HS-5 (cell line): ENCODE data around the gene CDK4.
"Not testable (repeated sequence)": the region's sequence is repeated elsewhere in the genome, so short reads cannot be mapped to it uniquely, and the experiment has no call there.

Experiments
- DNase-seq: peaks from one replicate; pipeline ENCODE4 v3.0.0-alpha.2; 2012; ENCODE audit warnings: low read depth

The CDK4 gene

GRCh38 chr12:57751788-57752667, at the start of gene CDK4:
CDK4 (minus strand) TSS chr12:57752310; CDS start chr12:57751717, 593 bp downstream.
- peak; percentile 95 for DNase-seq

GRCh38 chr12:57800965-57801364, 48.9 kb upstream of the CDK4 start:
- no peak for DNase-seq

- DNase-seq, result no peak
Observed at GRCh38 chr12:57797933-57798332, 45.8 kb upstream of the CDK4 start.

GRCh38 chr12:57796996-57797395, 44.9 kb upstream of the CDK4 start:
- no peak for DNase-seq

GRCh38 chr12:57795354-57795753, 43.2 kb upstream of the CDK4 start:
- no peak for DNase-seq

- peak; percentile 70 for DNase-seq
Observed at GRCh38 chr12:57793920-57794319, 41.8 kb upstream of the CDK4 start.

GRCh38 chr12:57783861-57784260, 31.8 kb upstream of the CDK4 start:
- no peak for DNase-seq

GRCh38 chr12:57783466-57783801, 31.3 kb upstream of the CDK4 start:
- DNase-seq, result no peak

- peak; percentile 78 for DNase-seq
Observed at GRCh38 chr12:57782608-57783465, 30.7 kb upstream of the CDK4 start, which contains the start of gene TSFM. TSFM (plus strand) TSS chr12:57782787; CDS start chr12:57782802, 15 bp downstream.

GRCh38 chr12:57782243-57782607, 30.1 kb upstream of the CDK4 start:
- no peak for DNase-seq

GRCh38 chr12:57781801-57782200, 29.7 kb upstream of the CDK4 start:
- no peak for DNase-seq

GRCh38 chr12:57781244-57781643, 29.1 kb upstream of the CDK4 start:
- no peak for DNase-seq

- DNase-seq, result no peak
Observed at GRCh38 chr12:57780284-57780897, 28.3 kb upstream of the CDK4 start.

GRCh38 chr12:57779736-57780135, 27.6 kb upstream of the CDK4 start:
- no peak for DNase-seq

- no peak for DNase-seq
Observed at GRCh38 chr12:57777911-57778310, 25.8 kb upstream of the CDK4 start.

- no peak for DNase-seq
Observed at GRCh38 chr12:57777367-57777766, 25.3 kb upstream of the CDK4 start.

- no peak for DNase-seq
Observed at GRCh38 chr12:57776247-57776587, 24.1 kb upstream of the CDK4 start.

GRCh38 chr12:57775563-57776246, 23.6 kb upstream of the CDK4 start:
- DNase-seq, result no peak

GRCh38 chr12:57775044-57775443, 22.9 kb upstream of the CDK4 start:
- no peak for DNase-seq

- not testable (repeated sequence) for DNase-seq
Observed at GRCh38 chr12:57774634-57775033, 22.5 kb upstream of the CDK4 start.

- DNase-seq, result peak; percentile 48
Observed at GRCh38 chr12:57772429-57773322, 20.6 kb upstream of the CDK4 start, which contains the start of gene EEF1AKMT3. EEF1AKMT3 (plus strand) TSS chr12:57772614; CDS start chr12:57772725, 111 bp downstream.
